ENCODE results near the gene IGIP.

The IGIP gene

DNA sequence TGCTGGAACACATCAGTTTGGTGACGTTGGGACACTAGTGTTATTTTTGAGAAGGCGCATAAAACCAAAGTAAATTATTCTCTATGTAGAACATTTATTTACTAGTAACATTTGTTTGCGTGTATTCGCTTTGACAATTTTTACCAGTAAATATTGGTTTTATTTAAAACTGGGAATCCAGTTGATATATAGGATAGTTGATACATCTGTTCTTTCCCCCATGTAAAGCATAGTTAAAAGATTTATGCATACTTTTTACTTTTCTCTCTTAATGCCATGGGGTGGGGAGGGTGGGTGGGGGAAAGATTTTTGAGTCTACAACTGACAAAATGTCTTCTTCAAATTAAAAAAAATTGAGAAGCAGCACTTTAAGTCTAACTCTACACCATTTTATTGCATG is at the start of gene IGIP:
Gene IGIP, plus strand, starts transcription at position 301 of the 400 bp plus-strand sequence. CDS start 2,540 bp downstream, outside the sequence.
- no peak for ATAC-seq (ENCODE audit: low read depth)
- H3K27ac Mint-ChIP-seq = no peak within 1 kb of the TSS

DNA sequence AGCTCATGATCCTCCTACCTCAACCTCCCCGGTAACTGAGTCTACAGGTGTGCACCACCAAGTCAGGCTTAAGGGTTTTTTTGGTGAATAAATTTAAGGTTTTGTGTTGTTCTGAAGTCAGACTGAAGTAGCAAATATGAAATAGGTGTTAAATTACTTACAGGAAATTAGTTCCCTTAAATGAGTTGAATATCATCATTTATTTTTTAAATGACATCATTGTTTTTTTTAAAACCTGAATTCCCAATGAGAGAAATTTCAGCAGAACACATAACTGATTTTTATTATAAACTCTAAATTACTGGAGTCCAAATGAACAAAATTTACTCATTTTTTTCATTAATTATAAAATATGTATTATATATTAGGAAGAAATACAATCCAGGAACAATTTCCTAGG is 49.6 kb upstream of the IGIP start:
- Mint-ChIP-seq H3K4me3 (no peak overlapping the region), H3K27ac (no peak overlapping the region), H3K27me3 (peaks cover 8% of the 10 kb centered on the region), H3K9me3 (no peaks in the 10 kb centered on the region), H3K4me1 (no peaks in the 10 kb centered on the region), H3K36me3 (no peaks in the 10 kb centered on the region)
- ATAC-seq (ENCODE audit: low read depth) = no peak
- no peak for DNase-seq (ENCODE audit: low spot score in 2 of 2)

More for the DNA sequence above, at the start of gene IGIP:
- no peaks in the 10 kb centered on the region for H3K9me3 Mint-ChIP-seq
- no peak for DNase-seq (ENCODE audit: low spot score in 2 of 2)
- peaks cover 19% of the 10 kb centered on the region for H3K4me1 Mint-ChIP-seq
- H3K36me3 Mint-ChIP-seq = no peaks in the 10 kb centered on the region
- H3K27me3 Mint-ChIP-seq = no peaks in the 10 kb centered on the region
- no peak within 1 kb of the TSS for H3K4me3 Mint-ChIP-seq

DNA sequence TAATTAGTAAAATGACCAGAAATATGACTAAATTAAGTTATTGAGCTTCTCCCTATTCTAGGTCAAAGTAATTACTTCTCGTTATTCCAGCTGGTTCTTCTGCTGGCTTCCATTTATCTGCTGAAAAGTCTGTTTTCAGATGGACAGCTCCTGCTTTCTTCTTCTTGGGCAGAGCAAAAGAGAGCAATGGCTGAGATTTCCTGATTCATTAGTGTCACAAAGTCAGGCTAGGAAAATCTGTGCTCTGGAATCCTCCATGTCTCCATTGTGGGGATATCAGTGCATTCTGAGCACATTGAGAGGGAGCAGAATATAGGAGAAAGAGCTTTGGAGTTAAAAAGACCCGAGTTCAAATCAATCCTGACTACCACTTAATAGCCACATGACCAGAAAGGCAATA is 48.9 kb upstream of the IGIP start:
- Mint-ChIP-seq H3K27me3 (peaks cover 5% of the 10 kb centered on the region), H3K4me3 (no peak overlapping the region), H3K36me3 (no peaks in the 10 kb centered on the region), H3K27ac (no peak overlapping the region), H3K4me1 (no peaks in the 10 kb centered on the region), H3K9me3 (no peaks in the 10 kb centered on the region)
- ATAC-seq (ENCODE audit: low read depth) (no peak), DNase-seq (ENCODE audit: low spot score in 2 of 2) (no peak)

DNA sequence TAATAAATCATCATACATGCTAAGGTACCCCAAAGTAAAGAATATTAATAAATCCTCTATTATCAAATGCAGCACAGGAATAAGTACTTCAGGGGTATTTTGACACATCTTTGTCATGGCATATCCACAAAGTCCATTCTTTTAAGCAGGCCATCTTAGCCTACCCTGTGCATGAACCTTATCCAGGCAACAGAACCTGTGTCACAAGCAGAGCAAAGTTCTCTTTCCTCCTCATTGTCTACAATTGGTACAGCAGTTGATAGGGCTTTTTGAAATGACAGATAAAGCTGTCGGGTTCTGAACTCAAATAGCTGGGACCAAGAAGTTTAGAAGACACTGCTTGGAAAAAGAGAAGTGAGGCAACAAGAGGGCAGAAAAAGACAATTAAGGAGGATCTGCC is 42.6 kb upstream of the IGIP start:
- Mint-ChIP-seq H3K36me3 (no peaks in the 10 kb centered on the region), H3K4me1 (no peaks in the 10 kb centered on the region), H3K27ac (no peak overlapping the region), H3K27me3 (no peaks in the 10 kb centered on the region), H3K9me3 (no peaks in the 10 kb centered on the region), H3K4me3 (no peak overlapping the region)
- DNase-seq (ENCODE audit: low spot score in 2 of 2) (no peak), ATAC-seq (ENCODE audit: low read depth) (no peak)

DNA sequence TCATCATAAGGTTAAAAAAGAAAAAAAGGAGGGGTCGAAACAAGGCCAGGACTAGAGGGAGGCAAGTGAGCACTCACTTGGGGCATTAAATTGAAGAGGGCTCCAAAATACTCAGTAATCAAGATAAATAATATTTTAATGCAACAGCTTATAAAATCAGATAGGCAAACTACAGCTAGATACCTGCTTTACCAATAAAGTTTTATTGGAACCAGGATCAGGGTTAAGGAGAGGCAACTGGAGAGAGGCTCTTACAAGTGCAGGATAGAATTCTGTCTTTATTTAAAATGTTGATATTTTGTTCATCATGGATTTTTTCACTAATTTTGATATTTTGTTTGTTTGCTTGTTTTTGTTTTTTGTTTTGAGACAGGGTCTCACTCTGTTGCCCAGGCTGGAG is 42.1 kb upstream of the IGIP start:
- no peak overlapping the region for H3K27ac Mint-ChIP-seq
- no peak for ATAC-seq (ENCODE audit: low read depth)
- no peak overlapping the region for H3K4me3 Mint-ChIP-seq
- H3K9me3 Mint-ChIP-seq = no peaks in the 10 kb centered on the region
- no peaks in the 10 kb centered on the region for H3K4me1 Mint-ChIP-seq
- H3K27me3 Mint-ChIP-seq = no peaks in the 10 kb centered on the region
- DNase-seq (ENCODE audit: low spot score in 2 of 2) = no peak
- H3K36me3 Mint-ChIP-seq = no peaks in the 10 kb centered on the region

DNA sequence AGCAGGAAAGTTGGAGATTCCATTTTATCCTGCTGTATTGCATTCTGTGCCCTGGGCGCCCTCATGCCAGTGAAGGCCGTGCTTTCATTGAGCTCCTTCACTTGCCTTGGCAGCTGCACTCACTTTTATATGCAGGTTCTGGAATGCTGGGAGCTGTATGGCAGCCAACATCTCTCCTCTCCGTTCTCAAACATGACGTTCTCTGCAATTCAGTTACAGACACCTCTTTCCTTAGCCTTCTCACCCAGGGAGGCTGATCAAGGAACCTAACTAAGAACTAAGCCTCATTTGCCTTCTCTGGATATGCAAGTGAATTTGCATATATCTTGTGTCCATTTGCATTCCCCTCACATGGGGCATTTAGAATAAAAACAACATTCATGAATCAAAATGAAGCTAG is 41.2 kb upstream of the IGIP start:
- H3K9me3 Mint-ChIP-seq = peaks cover 4% of the 10 kb centered on the region
- no peak overlapping the region for H3K27ac Mint-ChIP-seq
- ATAC-seq (ENCODE audit: low read depth) = no peak
- H3K4me3 Mint-ChIP-seq = no peak overlapping the region
- no peak for DNase-seq (ENCODE audit: low spot score in 2 of 2)
- no peaks in the 10 kb centered on the region for H3K4me1 Mint-ChIP-seq
- no peaks in the 10 kb centered on the region for H3K27me3 Mint-ChIP-seq
- no peaks in the 10 kb centered on the region for H3K36me3 Mint-ChIP-seq

DNA sequence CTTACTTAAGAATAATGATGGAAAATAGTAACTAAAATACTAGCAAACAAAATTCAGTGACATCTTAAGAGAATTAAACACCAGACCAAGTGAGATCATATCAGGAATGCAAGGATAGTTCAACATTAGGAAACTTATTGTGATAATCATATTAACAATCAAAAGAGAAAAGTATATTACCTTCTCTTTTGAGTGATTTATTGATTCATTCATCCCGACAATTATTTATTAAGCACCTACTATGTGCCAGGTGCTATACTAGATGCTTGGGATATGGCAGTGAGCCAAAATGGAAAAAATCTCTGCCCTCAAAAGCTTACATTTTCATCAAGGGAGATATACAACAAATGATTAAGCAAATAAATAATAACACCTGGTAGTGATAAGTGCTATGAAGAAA is 35.5 kb upstream of the IGIP start:
- Mint-ChIP-seq H3K36me3 (peaks cover 5% of the 10 kb centered on the region), H3K4me3 (no peak overlapping the region), H3K27me3 (peaks cover 15% of the 10 kb centered on the region), H3K4me1 (no peaks in the 10 kb centered on the region), H3K9me3 (peaks cover 13% of the 10 kb centered on the region), H3K27ac (no peak overlapping the region)
- DNase-seq (ENCODE audit: low spot score in 2 of 2) = no peak
- no peak for ATAC-seq (ENCODE audit: low read depth)

DNA sequence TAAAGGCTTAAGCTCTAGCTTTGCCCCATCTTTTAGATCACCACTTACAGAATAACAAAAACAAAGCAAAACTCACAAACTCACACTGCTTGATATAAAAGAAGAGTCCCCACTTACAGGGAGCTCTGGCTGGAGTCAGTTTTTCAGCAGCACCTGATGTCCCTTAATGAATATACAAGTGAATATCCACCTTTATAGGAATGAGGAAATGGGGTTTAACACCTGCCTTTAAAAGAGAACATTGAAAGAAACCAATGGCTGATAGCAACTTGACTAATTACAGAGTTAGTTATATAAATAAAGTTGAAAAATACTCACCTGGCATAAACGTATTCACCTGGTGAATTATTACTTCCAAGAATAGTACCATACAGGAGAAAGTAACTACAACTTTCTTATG is 32.6 kb upstream of the IGIP start:
- H3K27ac Mint-ChIP-seq = no peak overlapping the region
- H3K36me3 Mint-ChIP-seq = peaks cover 5% of the 10 kb centered on the region
- peaks cover 13% of the 10 kb centered on the region for H3K9me3 Mint-ChIP-seq
- DNase-seq (ENCODE audit: low spot score in 2 of 2) (no peak), ATAC-seq (ENCODE audit: low read depth) (no peak)
- H3K27me3 Mint-ChIP-seq = peaks cover 15% of the 10 kb centered on the region
- H3K4me1 Mint-ChIP-seq = no peaks in the 10 kb centered on the region
- H3K4me3 Mint-ChIP-seq = no peak overlapping the region

DNA sequence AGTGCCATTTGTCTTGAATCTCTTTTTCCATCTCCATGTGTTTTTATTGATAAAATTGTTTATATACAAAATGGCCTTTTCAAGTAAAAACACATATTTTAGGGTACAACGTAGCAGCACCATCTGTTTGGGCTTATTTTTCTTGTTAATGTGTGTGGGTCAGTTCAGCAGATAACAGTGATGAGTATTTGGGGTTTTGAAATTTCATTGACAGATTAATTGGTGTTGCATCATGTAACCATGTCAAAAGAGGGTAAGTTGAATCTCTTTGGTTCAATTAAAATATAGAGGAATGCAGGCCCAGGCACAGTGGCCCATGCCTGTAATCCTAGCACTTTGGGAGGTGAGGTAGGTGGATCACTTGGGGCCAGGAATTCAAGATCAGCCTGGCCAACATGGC is 31.9 kb upstream of the IGIP start:
- no peak overlapping the region for H3K4me3 Mint-ChIP-seq
- DNase-seq (ENCODE audit: low spot score in 2 of 2) = no peak

DNA sequence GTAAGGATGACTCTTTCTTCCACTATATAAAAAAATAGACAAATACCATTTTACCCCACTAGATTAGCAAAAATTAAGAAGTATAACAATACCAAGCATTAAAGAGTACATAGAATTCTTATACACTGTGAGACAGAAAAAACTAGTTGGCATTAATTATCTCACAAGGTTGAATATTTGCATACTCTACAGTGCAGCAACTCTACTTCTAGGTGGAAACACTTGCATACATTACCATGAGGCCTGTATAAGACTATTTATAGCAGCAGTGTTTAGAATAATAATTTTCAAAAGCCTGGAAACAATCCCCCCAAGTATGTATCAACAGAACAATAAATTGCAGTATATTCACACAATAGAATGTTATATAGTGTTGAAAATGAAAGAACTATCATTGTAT is 30.8 kb upstream of the IGIP start:
- H3K27ac Mint-ChIP-seq = no peak overlapping the region
- no peak overlapping the region for H3K4me3 Mint-ChIP-seq
- peaks cover 5% of the 10 kb centered on the region for H3K36me3 Mint-ChIP-seq
- no peaks in the 10 kb centered on the region for H3K4me1 Mint-ChIP-seq
- ATAC-seq (ENCODE audit: low read depth) = no peak
- H3K9me3 Mint-ChIP-seq = peaks cover 9% of the 10 kb centered on the region
- no peak for DNase-seq (ENCODE audit: low spot score in 2 of 2)
- H3K27me3 Mint-ChIP-seq = peaks cover 15% of the 10 kb centered on the region

More for the DNA sequence above, 31.9 kb upstream of the IGIP start:
- peaks cover 13% of the 10 kb centered on the region for H3K9me3 Mint-ChIP-seq
- no peaks in the 10 kb centered on the region for H3K4me1 Mint-ChIP-seq
- H3K27me3 Mint-ChIP-seq = peaks cover 15% of the 10 kb centered on the region
- peaks cover 5% of the 10 kb centered on the region for H3K36me3 Mint-ChIP-seq
- H3K27ac Mint-ChIP-seq = no peak overlapping the region
- no peak for ATAC-seq (ENCODE audit: low read depth)

DNA sequence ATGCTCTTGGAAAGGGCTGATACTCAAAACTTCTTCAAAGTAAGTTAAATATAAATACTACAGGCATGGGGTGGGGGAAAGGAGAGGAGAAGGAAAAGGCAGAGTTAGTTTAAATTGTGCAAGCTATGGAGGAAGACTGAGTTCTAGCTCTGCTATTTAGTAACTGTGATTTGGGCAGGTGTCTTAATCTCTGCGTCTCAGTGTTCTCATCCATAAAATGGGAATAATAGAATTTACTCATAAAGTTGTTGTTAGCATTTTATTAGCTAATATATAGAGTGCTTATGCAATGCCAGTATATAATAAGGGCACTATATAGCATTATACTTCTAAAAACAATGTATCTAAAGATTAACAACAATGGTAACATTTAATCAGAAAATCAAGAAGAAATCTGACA is 24.6 kb upstream of the IGIP start:
- H3K4me3 Mint-ChIP-seq = no peak overlapping the region
- DNase-seq (ENCODE audit: low spot score in 2 of 2) = no peak
- no peak overlapping the region for H3K27ac Mint-ChIP-seq
- no peaks in the 10 kb centered on the region for H3K4me1 Mint-ChIP-seq
- peaks cover 3% of the 10 kb centered on the region for H3K9me3 Mint-ChIP-seq
- peaks cover 3% of the 10 kb centered on the region for H3K27me3 Mint-ChIP-seq
- ATAC-seq (ENCODE audit: low read depth) = no peak
- H3K36me3 Mint-ChIP-seq = no peaks in the 10 kb centered on the region

DNA sequence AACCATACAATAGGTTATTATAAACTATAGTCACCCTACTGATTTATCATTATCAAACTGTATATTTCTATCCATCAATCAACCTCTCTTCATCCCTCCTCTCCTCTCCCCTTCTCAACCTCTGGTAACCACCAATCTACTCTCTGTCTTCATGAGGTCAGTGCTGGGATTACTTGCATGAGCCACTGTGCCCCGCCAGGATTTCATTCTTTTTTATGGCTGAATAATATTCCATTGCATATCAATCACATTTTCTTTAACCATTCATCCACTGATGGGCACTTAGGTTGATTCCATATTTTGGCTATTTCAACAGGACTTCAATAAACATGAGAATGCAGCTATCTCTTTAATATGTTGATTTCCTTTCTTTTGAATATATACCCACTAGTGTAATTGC is 22.6 kb upstream of the IGIP start:
- Mint-ChIP-seq H3K27me3 (peaks cover 3% of the 10 kb centered on the region), H3K27ac (no peak overlapping the region), H3K4me1 (peaks cover 4% of the 10 kb centered on the region), H3K36me3 (no peaks in the 10 kb centered on the region), H3K9me3 (peaks cover 3% of the 10 kb centered on the region), H3K4me3 (no peak overlapping the region)
- DNase-seq (ENCODE audit: low spot score in 2 of 2) (no peak), ATAC-seq (ENCODE audit: low read depth) (no peak)

DNA sequence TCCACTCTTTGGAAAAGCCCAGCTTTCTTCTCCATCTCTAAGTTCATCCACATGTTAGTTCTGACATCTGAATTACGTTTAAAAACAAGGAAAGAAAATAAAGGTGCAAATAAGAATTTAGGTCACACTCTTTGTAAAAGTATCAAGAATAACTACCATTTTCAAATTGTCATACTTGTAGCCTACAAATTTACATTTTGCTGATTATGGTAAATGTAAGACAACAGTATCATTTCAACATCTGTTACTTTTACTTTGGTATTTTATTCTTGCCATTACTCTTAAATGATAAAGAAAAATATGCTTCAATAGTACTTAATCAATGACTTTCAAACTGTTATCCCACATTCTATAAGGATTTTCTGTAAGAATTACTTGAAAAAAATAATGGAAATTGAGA is 21.6 kb upstream of the IGIP start:
- H3K4me1 Mint-ChIP-seq = peaks cover 10% of the 10 kb centered on the region
- H3K27ac Mint-ChIP-seq = no peak overlapping the region
- no peak for ATAC-seq (ENCODE audit: low read depth)
- DNase-seq (ENCODE audit: low spot score in 2 of 2) = no peak
- no peaks in the 10 kb centered on the region for H3K36me3 Mint-ChIP-seq
- peaks cover 3% of the 10 kb centered on the region for H3K9me3 Mint-ChIP-seq
- H3K27me3 Mint-ChIP-seq = peaks cover 3% of the 10 kb centered on the region
- no peak overlapping the region for H3K4me3 Mint-ChIP-seq

DNA sequence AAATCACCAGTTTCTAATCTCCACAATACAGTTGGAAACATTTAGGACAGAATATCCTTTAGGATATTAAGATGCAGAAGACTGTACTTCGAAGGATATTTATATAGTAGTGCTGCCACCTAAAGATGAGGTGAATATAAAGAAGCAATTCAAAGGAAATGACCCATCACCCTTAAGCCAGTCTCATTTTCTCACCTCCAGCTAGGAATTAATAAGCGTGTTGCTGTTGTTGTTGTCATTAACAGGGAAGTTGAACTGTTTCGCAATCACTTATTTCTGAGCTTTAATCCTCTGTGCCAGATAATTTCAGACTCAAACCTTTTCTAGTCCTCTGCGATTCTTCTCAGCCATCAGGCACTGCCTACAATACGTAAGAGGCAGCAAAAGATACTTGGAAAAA is 19.6 kb upstream of the IGIP start:
- no peaks in the 10 kb centered on the region for H3K9me3 Mint-ChIP-seq
- peak overlapping the region; percentile 30 for H3K4me3 Mint-ChIP-seq
- H3K36me3 Mint-ChIP-seq = no peaks in the 10 kb centered on the region
- DNase-seq (ENCODE audit: low spot score in 2 of 2) = no peak
- H3K27ac Mint-ChIP-seq = peak overlapping the region; percentile 99
- ATAC-seq (ENCODE audit: low read depth) = no peak
- no peaks in the 10 kb centered on the region for H3K27me3 Mint-ChIP-seq
- H3K4me1 Mint-ChIP-seq = peaks cover 14% of the 10 kb centered on the region

DNA sequence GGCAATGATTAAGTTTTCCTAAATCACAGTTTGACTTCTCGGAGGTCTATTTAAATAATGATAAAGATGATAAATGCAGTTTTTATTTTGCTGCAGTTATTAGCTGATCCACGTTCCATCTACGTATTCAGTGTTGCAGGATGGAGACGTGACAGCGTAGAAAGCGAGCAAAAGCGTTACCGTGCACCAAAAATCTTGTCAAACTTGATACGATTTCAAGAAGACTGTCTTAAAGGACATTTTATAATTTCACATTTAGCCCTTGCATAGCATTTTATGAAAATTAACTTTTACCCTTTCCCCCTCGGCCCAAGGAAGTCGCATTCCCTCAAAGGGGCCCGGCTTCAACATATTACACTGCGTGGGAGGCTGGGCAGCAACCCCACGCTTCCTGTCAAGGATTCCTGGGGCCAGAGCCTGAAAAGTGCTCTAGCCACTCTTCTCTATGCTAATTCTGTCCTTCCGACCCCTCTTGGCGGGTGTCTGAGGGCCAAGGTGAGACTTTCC is 18.9 kb upstream of the IGIP start:
- Mint-ChIP-seq H3K9me3 (no peaks in the 10 kb centered on the region), H3K36me3 (no peaks in the 10 kb centered on the region), H3K4me1 (peaks cover 19% of the 10 kb centered on the region), H3K4me3 (peak overlapping the region; percentile 95), H3K27me3 (no peaks in the 10 kb centered on the region), H3K27ac (peak overlapping the region; percentile 99)
- DNase-seq (ENCODE audit: low spot score in 2 of 2) = no peak
- ATAC-seq (ENCODE audit: low read depth) = no peak
